DMS79 treated with DMSO at 0.1 percent for 48 hours (cell line): ENCODE data around the gene CAPN3.
A peak's percentile ranks its signal among the peaks of the same experiment; 100 is the strongest.

Source experiments
- DNase-seq: peaks from one replicate; lab custom pipeline; 2025; lab: John Stamatoyannopoulos, UW

Gene CAPN3

GRCh38 chr15:42356851-42357250, 2.5 kb upstream of the CAPN3 start:
- no peak for DNase-seq

GRCh38 chr15:42358141-42358540, 1.2 kb upstream of the CAPN3 start:
- DNase-seq: peak; percentile 1

- no peak for DNase-seq
Measured at GRCh38 chr15:42359985-42360384, 684 bp downstream of the CAPN3 start.

- no peak for DNase-seq
Measured at GRCh38 chr15:42360535-42361112, 1.3 kb downstream of the CAPN3 start.

- no peak for DNase-seq
Measured at GRCh38 chr15:42363487-42363886, 4.2 kb downstream of the CAPN3 start.

GRCh38 chr15:42363942-42364341, 4.6 kb downstream of the CAPN3 start:
- DNase-seq: no peak

GRCh38 chr15:42364529-42364928, 5.2 kb downstream of the CAPN3 start:
- DNase-seq: peak; percentile 84

- DNase-seq: peak; percentile 18
Measured at GRCh38 chr15:42365921-42366550, 6.7 kb downstream of the CAPN3 start.

- DNase-seq: no peak
Measured at GRCh38 chr15:42367041-42367440, 7.7 kb downstream of the CAPN3 start.

GRCh38 chr15:42368096-42368495, 8.8 kb downstream of the CAPN3 start:
- no peak for DNase-seq

- DNase-seq: no peak
Measured at GRCh38 chr15:42371096-42371495, 11.8 kb downstream of the CAPN3 start.

GRCh38 chr15:42373274-42373673, 14.0 kb downstream of the CAPN3 start:
- no peak for DNase-seq

- no peak for DNase-seq
Measured at GRCh38 chr15:42373936-42374335, 14.6 kb downstream of the CAPN3 start.

GRCh38 chr15:42374810-42375209, 15.5 kb downstream of the CAPN3 start:
- DNase-seq: no peak

- peak; percentile 22 for DNase-seq
Measured at GRCh38 chr15:42375252-42375651, 16.0 kb downstream of the CAPN3 start.

- DNase-seq: peak; percentile 21
Measured at GRCh38 chr15:42375941-42376340, 16.6 kb downstream of the CAPN3 start.

GRCh38 chr15:42378011-42378410, 18.7 kb downstream of the CAPN3 start:
- DNase-seq: no peak

GRCh38 chr15:42384597-42384996, 25.3 kb downstream of the CAPN3 start:
- peak; percentile 56 for DNase-seq

- DNase-seq: peak; percentile 12
Measured at GRCh38 chr15:42385206-42385979, 26.1 kb downstream of the CAPN3 start.

GRCh38 chr15:42385980-42386700, 26.8 kb downstream of the CAPN3 start:
- no peak for DNase-seq

GRCh38 chr15:42387603-42388002, 28.3 kb downstream of the CAPN3 start:
- DNase-seq: no peak

- DNase-seq: no peak
Measured at GRCh38 chr15:42392309-42393024, 33.2 kb downstream of the CAPN3 start.
